Measurements from ENCODE around the gene HSPB9. TPM values are rescaled to one million over a fixed set of nuclear protein-coding genes. Genes with fewer than 3 reads are reported as not detected.

The HSPB9 gene
- total and polyA plus RNA-seq, 2 donors (not counting 3 experiments of a cell fraction or from before 2014, with no cell fraction given) = not detected

- H2AFZ ChIP-seq (ENCODE audit: low read depth, low read length) = no peak overlapping the region
- DNase-seq (ENCODE audit: low read depth, low spot score) = peak; percentile 85
- peak overlapping the region; percentile 83 for H3K4me2 ChIP-seq (ENCODE audit: insufficient read depth, low read length)
- ChIA-PET CTCF (interaction anchor here (0.9 to 1.9 kb wide), 9 partner anchors 11 to 90 kb away, joined by 3 to 12 read pairs (median 4); partner anchors contain the start of gene KCNH4), POLR2A (no interaction called here)
- peak overlapping the region; percentile 71 for H3K27ac ChIP-seq (ENCODE audit: insufficient read depth, low read depth, low read length)
- H3K4me1 ChIP-seq (ENCODE audit: control insufficient read depth, extremely low read depth, insufficient read depth, low read length) = peaks cover 79% of the 10 kb centered on the region
- no peaks in the 10 kb centered on the region for H3K27me3 ChIP-seq (ENCODE audit: control insufficient read depth in 2 of 2, insufficient read depth in 2 of 2, low read length in 2 of 2)
- no peaks in the 10 kb centered on the region for H3K9me1 ChIP-seq (replicated peaks; ENCODE audit: control insufficient read depth, extremely low read depth, insufficient read depth, low read length)
- peak; percentile 97 for FAIRE-seq
- dilution Hi-C loops (cut with MboI; ENCODE audit: extremely low pct_ligation_motif_present, low sequenced_read_pairs) (no loop called here), intact Hi-C loops (cut with micrococcal nuclease) (loop anchor here (1.0 to 10.0 kb wide), 4 partner anchors 22 to 393 kb away; partner anchors contain the start of genes RAB5C and STAT5B)
- peak overlapping the region in 1 of 3 experiments; percentile 44 for H3K4me3 ChIP-seq (replicated peaks in 1 of 3; ENCODE audit: insufficient read depth in 1 of 3, low read depth in 1 of 3, low read length in 3 of 3)
- TF ChIP-seq MYC (IDR thresholded peaks at IDR 0.05; ENCODE audit: low read depth, low read length) (no peak), POLR2AphosphoS5 (IDR thresholded peaks at IDR 0.05; ENCODE audit: insufficient read depth, low read depth, low read length) (no peak), GATA2 (IDR thresholded peaks at IDR 0.05; ENCODE audit: insufficient read depth, insufficient read length, low read depth, low read length) (no peak), EZH2 (IDR thresholded peaks at IDR 0.05; ENCODE audit: borderline replicate concordance, low read depth, low read length, severe bottlenecking) (no peak), JUN (IDR thresholded peaks at IDR 0.05; ENCODE audit: borderline replicate concordance, insufficient read depth, insufficient read length, low read depth) (peak; percentile 82), CTCF (IDR thresholded peaks at IDR 0.05; ENCODE audit: extremely low read depth in 1 of 2, insufficient read depth in 1 of 2, low read depth in 1 of 2, low read length in 2 of 2) (no peak), POLR2A (IDR thresholded peaks at IDR 0.05; ENCODE audit: low read depth, low read length) (no peak), FOS (IDR thresholded peaks at IDR 0.05; ENCODE audit: borderline replicate concordance, insufficient read depth, low read length) (peak; percentile 90), MAX (IDR thresholded peaks at IDR 0.05; ENCODE audit: insufficient read depth, insufficient read length) (no peak)
- H3K79me2 ChIP-seq (ENCODE audit: control insufficient read depth, insufficient read depth, low read length) = peaks cover 71% of the 10 kb centered on the region
- H3K9ac ChIP-seq (replicated peaks; ENCODE audit: extremely low read depth, insufficient read depth, low read length) = peak overlapping the region; percentile 48
- H3K9me3 ChIP-seq (replicated peaks; ENCODE audit: control insufficient read depth, insufficient read depth, low read length) = no peaks in the 10 kb centered on the region
- peaks cover 17 to 27% of the 10 kb centered on the region in 2 experiments for H3K36me3 ChIP-seq (ENCODE audit: control insufficient read depth in 2 of 2, extremely low read depth in 1 of 2, insufficient read depth in 2 of 2, low read length in 2 of 2)
- no peaks in the 10 kb centered on the region for H4K20me1 ChIP-seq (replicated peaks; ENCODE audit: control insufficient read depth, extremely low read depth, insufficient read depth, low read length)
- no TSS peak for BruUV-seq (replicated peaks)
Measured at GRCh38 chr17:42131981-42132432, 9.4 kb downstream of the HSPB9 start.
